K562 (cell line): Measurements from ENCODE around the gene ECI1. TPM values are rescaled to one million over a fixed set of nuclear protein-coding genes. Genes with fewer than 3 reads are reported as not detected.
A peak's percentile ranks its signal among the peaks of the same experiment; 100 is the strongest.

Experiments
- ATAC-seq: fragments of 200-7000 bp; cut with Tn5 transposase; 3 replicates; pipeline ENCODE4 v1.9.1; 2020; ENCODE audit warnings: moderate library complexity
- BruUV-seq: library from RNA; stranded (reverse); fragments of 400-500 nt; replicated peaks from 2 replicates; lab custom pipeline; 2021; lab: Mats Ljungman, UMichigan
- CTCF ChIA-PET: fragments of 300-600 bp; formaldehyde crosslinking; extraction: SDS; loops from one replicate; lab custom pipeline; 2021; ENCODE audit warnings: low intra/inter-chr PET ratio; lab: Yijun Ruan, JAX
- POLR2A ChIA-PET: fragments of 300-600, 350-650 bp; sonication (Branson Sonifier 250); formaldehyde crosslinking; extraction: SDS; loops from one replicate; lab custom pipeline; 2021; ENCODE audit warnings: antibody characterized with exemption, inconsistent platforms; lab: Yijun Ruan, JAX
- DNase-seq, 4 experiments: peaks; one replicate each; pipeline versions ENCODE4 v3.0.0 to v3.0.0-alpha.2; 2011 to 2018; ENCODE audit warnings: low spot score in 3 of 4, mixed read lengths in 3 of 4; ENCODE audit errors: extremely low read depth in 1 of 4
- FAIRE-seq: peaks from 2 replicates; lab custom pipeline; 2011; peaks lifted over from hg19 to GRCh38; lab: Jason Lieb, UNC
- H2AFZ ChIP-seq: 2 replicates; pipeline ENCODE4 v1.6.0; 2011; ENCODE audit warnings: low read depth, low read length, control low read depth, inconsistent platforms
- H3K27ac ChIP-seq: fragments of 200-600 bp; 3 replicates; pipeline ENCODE4 v1.8.0; 2011; ENCODE audit warnings: low read depth, mild to moderate bottlenecking, control low read depth, inconsistent platforms, low read length, moderate library complexity, mixed read lengths; ENCODE audit errors: extremely low read depth
- H3K27me3 ChIP-seq, 2 experiments: fragments of 300-600 bp in 1 of 2; 2 replicates in 1 of 2; 3 replicates in 1 of 2; pipeline versions ENCODE4 v1.6.0 to v1.8.0; 2011; ENCODE audit warnings: inconsistent platforms in 2 of 2, low read length in 2 of 2, mild to moderate bottlenecking in 1 of 2, mixed read lengths in 1 of 2, moderate library complexity in 1 of 2; ENCODE audit not compliant: control insufficient read depth in 2 of 2, insufficient read depth in 2 of 2
- H3K36me3 ChIP-seq: fragments of 300-600 bp; 3 replicates; pipeline ENCODE4 v1.8.0; 2011; ENCODE audit warnings: mild to moderate bottlenecking, low read length, inconsistent platforms; ENCODE audit not compliant: control insufficient read depth, insufficient read depth
- H3K4me1 ChIP-seq, 2 experiments: fragments of 200-600 bp in 1 of 2; replicated peaks in 1 of 2; 2 replicates in 1 of 2; 3 replicates in 1 of 2; pipeline versions ENCODE4 v1.5.1 to v1.8.0; 2011; ENCODE audit warnings: inconsistent platforms in 2 of 2, low read length in 2 of 2, mild to moderate bottlenecking in 1 of 2, mixed read lengths in 1 of 2, moderate library complexity in 1 of 2; ENCODE audit not compliant: control insufficient read depth in 2 of 2, insufficient read depth in 2 of 2
- H3K4me2 ChIP-seq: 2 replicates; pipeline ENCODE4 v1.6.1; 2011; ENCODE audit warnings: low read length, control low read depth, inconsistent platforms, mixed read lengths; ENCODE audit not compliant: insufficient read depth
- H3K4me3 ChIP-seq: fragments of 200-600 bp; sonication (generic), shearing (Covaris generic); 2 replicates; pipeline ENCODE4 v1.5.1; 2016; ENCODE audit warnings: control low read depth, inconsistent platforms
- H3K79me2 ChIP-seq: fragments of 200-600 bp; 3 replicates; pipeline ENCODE4 v1.8.0; 2011; ENCODE audit warnings: low read length, inconsistent platforms; ENCODE audit not compliant: control insufficient read depth, insufficient read depth
- H3K9ac ChIP-seq, 2 experiments: 2 replicates each; pipeline versions ENCODE4 v1.6.0 to v1.6.1; 2011; ENCODE audit warnings: low read depth in 2 of 2, low read length in 2 of 2, control low read depth in 1 of 2, inconsistent platforms in 1 of 2, mild to moderate bottlenecking in 1 of 2, mixed read lengths in 1 of 2; ENCODE audit not compliant: insufficient read depth in 1 of 2
- H3K9me1 ChIP-seq: one replicate; pipeline ENCODE4 v1.6.0; 2011; ENCODE audit warnings: inconsistent platforms, mild to moderate bottlenecking, low read length, moderate library complexity; ENCODE audit not compliant: control insufficient read depth, insufficient read depth
- H3K9me3 ChIP-seq: replicated peaks from 2 replicates; pipeline ENCODE4 v1.5.1; 2011; ENCODE audit warnings: low read depth, low read length, inconsistent platforms; ENCODE audit not compliant: control insufficient read depth, insufficient read depth
- H4K20me1 ChIP-seq: replicated peaks from 2 replicates; pipeline ENCODE4 v1.6.1; 2011; ENCODE audit warnings: low read length, inconsistent platforms, mixed read lengths; ENCODE audit not compliant: control insufficient read depth, insufficient read depth
- ARID1B ChIP-seq: fragments of 450-650 bp; IDR thresholded peaks from 2 replicates; pipeline ENCODE4 v1.6.1; 2016; ENCODE audit warnings: antibody characterized with exemption, mild to moderate bottlenecking, inconsistent platforms
- BRCA1 ChIP-seq, 2 experiments: fragments of 450-650 bp in 1 of 2; sonication (generic) in 1 of 2; formaldehyde crosslinking in 1 of 2; IDR thresholded peaks; 2 replicates each; pipeline versions ENCODE4 v1.5.0 to v1.6.1; 2017 to 2020; ENCODE audit warnings: mild to moderate bottlenecking in 1 of 2, missing genetic modification reagents in 1 of 2
- BRF1 ChIP-seq: IDR thresholded peaks from 3 replicates; pipeline ENCODE4 v1.6.1; 2011; ENCODE audit warnings: borderline replicate concordance, mild to moderate bottlenecking; ENCODE audit not compliant: insufficient read length; ENCODE audit errors: extremely low read depth
- FOXK2 ChIP-seq, 2 experiments: fragments of 450-650 bp; IDR thresholded peaks in 1 of 2; conservative IDR thresholded peaks in 1 of 2; 2 replicates each; pipeline ENCODE4 v1.6.1; 2016; ENCODE audit warnings: low read depth in 2 of 2, mild to moderate bottlenecking in 1 of 2
- GTF2F1 ChIP-seq: IDR thresholded peaks from 2 replicates; pipeline ENCODE4 v1.6.1; 2011; ENCODE audit warnings: low read depth, low read length, improper control_type of control experiment
- HDGF ChIP-seq: fragments of 450-650 bp; IDR thresholded peaks from 2 replicates; pipeline ENCODE4 v1.6.1; 2016
- MTA2 ChIP-seq: fragments of 450-650 bp; IDR thresholded peaks from 2 replicates; pipeline ENCODE4 v1.6.1; 2016; ENCODE audit warnings: low read depth
- NFATC3 ChIP-seq: fragments of 450-650 bp; IDR thresholded peaks from 2 replicates; pipeline ENCODE4 v1.6.1; 2017; ENCODE audit warnings: mild to moderate bottlenecking
- NFRKB ChIP-seq: fragments of 450-650 bp; IDR thresholded peaks from 2 replicates; pipeline ENCODE4 v1.6.1; 2016; ENCODE audit warnings: low read depth
- NFXL1 ChIP-seq: fragments of 450-650 bp; formaldehyde crosslinking; IDR thresholded peaks from 2 replicates; pipeline ENCODE4 v1.4.0; 2021; ENCODE audit warnings: mild to moderate bottlenecking
- NR4A1 ChIP-seq, 2 experiments: fragments of 250-450 bp in 1 of 2; fragments of 450-650 bp in 1 of 2; sonication (Bioruptor Pico) in 1 of 2; IDR thresholded peaks; 2 replicates each; pipeline versions ENCODE4 v1.4.0 to v1.6.1; 2016 to 2020; ENCODE audit warnings: mild to moderate bottlenecking in 2 of 2, missing compliant biosample characterization in 1 of 2, missing genetic modification characterization in 1 of 2, moderate library complexity in 1 of 2
- RFX7 ChIP-seq: fragments of 250-450 bp; sonication (Bioruptor Pico); IDR thresholded peaks from 2 replicates; pipeline ENCODE4 v1.5.1; 2021; ENCODE audit warnings: mild to moderate bottlenecking
- SMARCC2 ChIP-seq: fragments of 450-650 bp; IDR thresholded peaks from 2 replicates; pipeline ENCODE4 v1.6.1; 2017; ENCODE audit warnings: antibody characterized with exemption, moderate library complexity, mild to moderate bottlenecking, low read depth
- SRSF1 ChIP-seq: fragments of 200-400 bp; formaldehyde crosslinking; IDR thresholded peaks from 2 replicates; pipeline ENCODE4 v1.6.1; 2017; ENCODE audit warnings: mild to moderate bottlenecking, low read depth, low read length, moderate library complexity
- TFAM ChIP-seq: fragments of 250-450 bp; sonication (Bioruptor Pico); conservative IDR thresholded peaks from 2 replicates; pipeline ENCODE4 v1.5.0; 2021; ENCODE audit warnings: mild to moderate bottlenecking, moderate library complexity
- TRIM28 ChIP-seq: fragments of 450-650 bp; IDR thresholded peaks from 2 replicates; pipeline ENCODE4 v1.6.1; 2017
- ZNF224 ChIP-seq: sonication (generic); formaldehyde crosslinking; IDR thresholded peaks from 2 replicates; pipeline ENCODE4 v1.8.0; 2022; ENCODE audit warnings: mild to moderate bottlenecking, missing genetic modification reagents
- ZNF3 ChIP-seq: fragments of 250-450 bp; sonication (Bioruptor Pico); IDR thresholded peaks from 2 replicates; pipeline ENCODE4 v1.5.0; 2021; ENCODE audit warnings: mild to moderate bottlenecking, moderate library complexity
- ZNF561 ChIP-seq: fragments of 450-650 bp; formaldehyde crosslinking; conservative IDR thresholded peaks from 2 replicates; pipeline ENCODE4 v1.4.0; 2020; ENCODE audit warnings: mild to moderate bottlenecking, moderate library complexity
- WGBS: fragments of 100-300 bp; shearing (Covaris generic); methylation state at CpG from one replicate; pipeline ENCODE4 v1.1.6; 2016; ENCODE audit warnings: low coverage, mixed read lengths; ENCODE audit not compliant: insufficient coverage; ENCODE audit errors: missing lambda C conversion rate; 5-methylcytosine and 5-hydroxymethylcytosine counted together
- in situ Hi-C: fragments of 300-500 bp; cut with MboI; formaldehyde crosslinking; loops from 4 replicates; pipeline ENCODE4 v1.15.0; 2018; ENCODE audit warnings: inconsistent platforms, mixed read lengths
- intact Hi-C: fragments of 100-400 bp; cut with micrococcal nuclease; formaldehyde crosslinking; loops from 2 replicates; pipeline ENCODE4 v1.14.2; 2022
- polyA plus RNA-seq, 8 experiments: library from polyadenylated mRNA; depleted of rRNA in 4 of 8; stranded (reverse) in 5 of 8; unstranded in 3 of 8; fragments of >200 nt; fragmentation: Nextera tagmentation in 2 of 8; fragmentation: Illumina TruSeq in 1 of 8; extraction: Ambion mirVana in 2 of 8; extraction: Trizol in 1 of 8; gene quantifications; 2 replicates each; pipeline versions ENCODE4 v1.2.1 to v1.2.3, GENCODE V29; 2011 to 2014; ENCODE audit warnings: inconsistent platforms in 1 of 8, missing spikeins in 1 of 8
- total RNA-seq, 7 experiments: library from RNA; depleted of rRNA in 6 of 7; stranded (reverse); fragments of >200 nt in 6 of 7; fragmentation: Illumina TruSeq in 2 of 7; extraction: Trizol in 2 of 7; gene quantifications; 2 replicates each; pipeline versions ENCODE4 v1.2.1 to v1.2.3, GENCODE V29; 2011 to 2021; ENCODE audit warnings: low replicate concordance in 1 of 7
- TF ChIP-seq, protein P1 (sequence below): fragments of 450-650 bp; formaldehyde crosslinking; IDR thresholded peaks from 2 replicates; pipeline ENCODE4 v1.4.0; 2020; ENCODE audit warnings: mild to moderate bottlenecking

The ECI1 gene
- total and polyA plus RNA-seq, 9 of the 15 experiments (the other 6 are each of a cell fraction or from before 2014, with no cell fraction given), result 4.7 to 189 (median 54.0) TPM

GRCh38 chr16:2204416-2205103 lies 46.8 kb downstream of the ECI1 start:
- Histone ChIP-seq H3K9ac (peak overlapping the region; percentile 92 to 96), H3K4me1 (peaks cover 9 to 57% of the 10 kb centered on the region in 2 experiments; a peak in 4 of 5 replicates), H4K20me1 (no peaks in the 10 kb centered on the region; the same call in 1 of the 2 replicates), H3K4me2 (peak overlapping the region; percentile 92), H2AFZ (peak overlapping the region; percentile 100), H3K79me2 (peaks cover 34% of the 10 kb centered on the region), H3K36me3 (peaks cover 30% of the 10 kb centered on the region; the same call in 1 of the 3 replicates), H3K27ac (peak overlapping the region; percentile 93), H3K9me3 (no peaks in the 10 kb centered on the region), H3K4me3 (peak overlapping the region; percentile 84), H3K9me1 (no peaks in the 10 kb centered on the region), H3K27me3 (no peaks in the 10 kb centered on the region)
- peak; percentile 56 for FAIRE-seq
- in situ Hi-C loops (no loop called here), intact Hi-C loops (no loop called here)
- TSS peak; percentile 81 for BruUV-seq
- peak; percentile 8 for ATAC-seq
- DNase-seq, result peak; percentile 42 to 53 (median 42)
- WGBS, result 51% methylated on average over 9 of the region's 13 CpGs
- ChIA-PET POLR2A (interaction anchor here (0.5 to 1.4 kb wide), 5 partner anchors 10 to 71 kb away, joined by 3 to 15 read pairs (median 3); partner anchors contain the start of gene TRAF7), CTCF (no interaction called here)
- TF ChIP-seq SMARCC2 (no peak), ZNF224 (CRISPR knock-in tag) (no peak), NR4A1 (CRISPR knock-in tag; IDR thresholded peaks at IDR 0.05) (0 out of 2 replicates have a peak, but pooled peaks have one; percentile 20), NR4A1 (tag; IDR thresholded peaks at IDR 0.05) (no peak), GTF2F1 (no peak), SRSF1 (no peak), NFRKB (no peak), BRF1 (no peak), NFXL1 (CRISPR knock-in tag) (no peak), BRCA1 (IDR thresholded peaks at IDR 0.05) (no peak), BRCA1 (CRISPR knock-in tag; IDR thresholded peaks at IDR 0.05) (no peak), RFX7 (CRISPR knock-in tag) (0 out of 2 replicates have a peak, but pooled peaks have one; percentile 40), ZNF3 (CRISPR knock-in tag) (no peak), TFAM (no peak), ZNF561 (CRISPR knock-in tag) (no peak), TRIM28 (no peak), FOXK2 (conservative IDR thresholded peaks at IDR 0.05 in 1 of 2, IDR thresholded peaks at IDR 0.05 in 1 of 2; ENCODE audit: low read depth in 2 of 2) (no peak), NFATC3 (no peak), ARID1B (no peak), HDGF (0 out of 2 replicates have a peak, but pooled peaks have one; percentile 41), MTA2 (no peak)
- TF ChIP-seq, protein P1, sequence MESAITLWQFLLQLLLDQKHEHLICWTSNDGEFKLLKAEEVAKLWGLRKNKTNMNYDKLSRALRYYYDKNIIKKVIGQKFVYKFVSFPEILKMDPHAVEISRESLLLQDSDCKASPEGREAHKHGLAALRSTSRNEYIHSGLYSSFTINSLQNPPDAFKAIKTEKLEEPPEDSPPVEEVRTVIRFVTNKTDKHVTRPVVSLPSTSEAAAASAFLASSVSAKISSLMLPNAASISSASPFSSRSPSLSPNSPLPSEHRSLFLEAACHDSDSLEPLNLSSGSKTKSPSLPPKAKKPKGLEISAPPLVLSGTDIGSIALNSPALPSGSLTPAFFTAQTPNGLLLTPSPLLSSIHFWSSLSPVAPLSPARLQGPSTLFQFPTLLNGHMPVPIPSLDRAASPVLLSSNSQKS (CRISPR knock-in tag), result no peak
